ENCODE measurements around the gene TRIL. TPM values are rescaled to one million over a fixed set of nuclear protein-coding genes. Genes with fewer than 3 reads are reported as not detected.

Gene TRIL
- total RNA-seq, 1 donor from 2014 or later, result 6.4 TPM

DNA sequence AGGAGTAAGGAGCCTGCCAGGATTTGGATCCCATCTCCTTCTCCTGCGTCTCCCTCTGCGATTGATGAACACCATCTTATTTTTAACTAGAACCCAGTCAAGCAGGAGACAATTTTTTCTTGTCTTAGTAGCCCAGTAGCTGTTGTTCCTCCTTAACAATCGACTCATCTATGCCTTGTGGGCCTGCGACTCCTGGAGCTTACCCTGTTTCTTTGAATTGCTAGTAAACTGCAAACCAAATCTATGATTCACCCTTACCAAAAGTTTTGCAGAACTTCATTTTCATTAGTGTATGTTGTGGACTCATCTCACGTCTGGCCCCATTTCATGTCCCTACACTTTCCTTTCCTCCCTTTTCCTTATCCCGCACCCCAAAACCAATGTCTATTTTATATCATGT is 37.7 kb downstream of the TRIL start:
- TF ChIP-seq, protein P1, sequence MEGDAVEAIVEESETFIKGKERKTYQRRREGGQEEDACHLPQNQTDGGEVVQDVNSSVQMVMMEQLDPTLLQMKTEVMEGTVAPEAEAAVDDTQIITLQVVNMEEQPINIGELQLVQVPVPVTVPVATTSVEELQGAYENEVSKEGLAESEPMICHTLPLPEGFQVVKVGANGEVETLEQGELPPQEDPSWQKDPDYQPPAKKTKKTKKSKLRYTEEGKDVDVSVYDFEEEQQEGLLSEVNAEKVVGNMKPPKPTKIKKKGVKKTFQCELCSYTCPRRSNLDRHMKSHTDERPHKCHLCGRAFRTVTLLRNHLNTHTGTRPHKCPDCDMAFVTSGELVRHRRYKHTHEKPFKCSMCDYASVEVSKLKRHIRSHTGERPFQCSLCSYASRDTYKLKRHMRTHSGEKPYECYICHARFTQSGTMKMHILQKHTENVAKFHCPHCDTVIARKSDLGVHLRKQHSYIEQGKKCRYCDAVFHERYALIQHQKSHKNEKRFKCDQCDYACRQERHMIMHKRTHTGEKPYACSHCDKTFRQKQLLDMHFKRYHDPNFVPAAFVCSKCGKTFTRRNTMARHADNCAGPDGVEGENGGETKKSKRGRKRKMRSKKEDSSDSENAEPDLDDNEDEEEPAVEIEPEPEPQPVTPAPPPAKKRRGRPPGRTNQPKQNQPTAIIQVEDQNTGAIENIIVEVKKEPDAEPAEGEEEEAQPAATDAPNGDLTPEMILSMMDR (IDR thresholded peaks at IDR 0.05), result no peak
- ATAC-seq (no peak), DNase-seq (no peak)
- no peaks in the 10 kb centered on the region for H3K27me3 ChIP-seq (ENCODE audit: low read depth)
- no peak overlapping the region for H3K27ac ChIP-seq
- no peaks in the 10 kb centered on the region for H3K36me3 ChIP-seq
- no peak overlapping the region for H3K4me3 ChIP-seq
- no peaks in the 10 kb centered on the region for H3K9me3 ChIP-seq
- intact Hi-C loops (cut with DNase I), result loop anchor here (5.0 kb wide), 1 partner anchor 487 kb away; no protein-coding TSS in a partner anchor
- H3K4me1 ChIP-seq, result peaks cover 12% of the 10 kb centered on the region

DNA sequence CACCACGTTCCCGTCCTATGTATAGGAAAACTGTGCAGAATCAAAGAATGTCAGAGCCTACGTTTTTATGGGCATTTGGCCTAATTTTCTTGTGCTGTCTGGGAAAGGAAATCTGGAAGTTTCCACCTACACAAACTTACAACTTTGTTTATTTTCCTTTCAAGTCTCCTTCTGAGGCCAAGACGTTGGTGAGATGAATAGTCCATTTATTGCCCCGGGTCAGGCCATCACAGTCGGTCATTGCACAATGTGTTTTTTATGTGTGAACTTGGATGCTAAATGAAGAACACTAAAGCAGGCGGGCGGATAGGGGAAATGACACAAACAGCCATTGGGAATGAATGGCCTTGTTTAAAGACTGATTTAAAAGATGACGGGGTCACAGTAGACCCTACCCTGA is 38.6 kb downstream of the TRIL start:
- H3K27ac ChIP-seq, result no peak overlapping the region
- intact Hi-C loops (cut with DNase I), result no loop called here
- DNase-seq (no peak), ATAC-seq (no peak)
- H3K9me3 ChIP-seq, result no peaks in the 10 kb centered on the region
- H3K36me3 ChIP-seq, result no peaks in the 10 kb centered on the region
- H3K4me1 ChIP-seq, result peaks cover 12% of the 10 kb centered on the region
- no peak overlapping the region for H3K4me3 ChIP-seq
- TF ChIP-seq, protein P1 (IDR thresholded peaks at IDR 0.05), result no peak
- H3K27me3 ChIP-seq (ENCODE audit: low read depth), result no peaks in the 10 kb centered on the region

DNA sequence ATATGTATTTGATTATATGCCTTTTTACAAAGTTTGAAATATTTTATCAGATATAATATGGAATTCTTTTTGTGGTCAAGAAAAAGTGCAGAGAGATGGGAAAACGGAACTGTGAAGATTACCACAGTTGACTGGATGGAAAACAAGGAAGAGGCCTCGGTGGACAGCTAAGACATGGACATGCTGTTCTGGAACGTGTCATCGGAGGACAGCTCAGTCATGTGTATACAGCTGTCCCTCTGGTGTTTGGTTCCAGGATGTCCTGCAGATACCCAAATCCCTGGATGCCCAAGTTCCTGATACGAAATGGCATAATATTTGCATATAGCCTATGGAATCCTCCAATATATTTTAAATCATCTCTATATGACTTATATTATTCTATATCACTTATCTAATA is 49.4 kb downstream of the TRIL start:
- no peak overlapping the region for H3K4me3 ChIP-seq
- intact Hi-C loops (cut with DNase I), result no loop called here
- no peaks in the 10 kb centered on the region for H3K36me3 ChIP-seq
- DNase-seq, result no peak
- H3K27ac ChIP-seq, result no peak overlapping the region
- TF ChIP-seq, protein P1 (IDR thresholded peaks at IDR 0.05), result no peak
- no peaks in the 10 kb centered on the region for H3K27me3 ChIP-seq (ENCODE audit: low read depth)
- H3K9me3 ChIP-seq, result no peaks in the 10 kb centered on the region
- peaks cover 11% of the 10 kb centered on the region for H3K4me1 ChIP-seq
- no peak for ATAC-seq

DNA sequence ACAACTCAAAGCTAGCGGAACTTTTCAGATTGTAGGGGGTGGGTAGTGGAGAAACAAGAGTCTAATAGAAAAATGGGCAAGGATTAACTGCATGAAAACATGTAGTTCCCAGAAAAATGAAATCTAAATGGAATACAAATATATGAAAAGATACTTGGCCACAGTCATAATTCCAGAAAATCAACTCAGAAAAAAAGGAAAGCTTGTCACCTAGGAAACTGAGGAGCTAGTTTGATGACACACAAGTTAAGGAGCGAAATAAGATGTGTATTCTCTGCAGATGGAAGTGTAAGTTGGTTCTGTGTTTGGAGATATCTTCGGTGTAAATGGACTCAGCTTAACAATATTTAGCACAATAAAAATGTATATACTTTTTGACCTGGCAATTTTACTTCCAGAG is 52.7 kb downstream of the TRIL start:
- TF ChIP-seq, protein P1 (IDR thresholded peaks at IDR 0.05), result no peak
- H3K36me3 ChIP-seq, result no peaks in the 10 kb centered on the region
- ATAC-seq (no peak), DNase-seq (no peak)
- H3K27ac ChIP-seq, result no peak overlapping the region
- H3K4me3 ChIP-seq, result no peak overlapping the region
- intact Hi-C loops (cut with DNase I), result no loop called here
- H3K4me1 ChIP-seq, result peaks cover 15% of the 10 kb centered on the region
- H3K27me3 ChIP-seq (ENCODE audit: low read depth), result no peaks in the 10 kb centered on the region
- H3K9me3 ChIP-seq, result no peaks in the 10 kb centered on the region

DNA sequence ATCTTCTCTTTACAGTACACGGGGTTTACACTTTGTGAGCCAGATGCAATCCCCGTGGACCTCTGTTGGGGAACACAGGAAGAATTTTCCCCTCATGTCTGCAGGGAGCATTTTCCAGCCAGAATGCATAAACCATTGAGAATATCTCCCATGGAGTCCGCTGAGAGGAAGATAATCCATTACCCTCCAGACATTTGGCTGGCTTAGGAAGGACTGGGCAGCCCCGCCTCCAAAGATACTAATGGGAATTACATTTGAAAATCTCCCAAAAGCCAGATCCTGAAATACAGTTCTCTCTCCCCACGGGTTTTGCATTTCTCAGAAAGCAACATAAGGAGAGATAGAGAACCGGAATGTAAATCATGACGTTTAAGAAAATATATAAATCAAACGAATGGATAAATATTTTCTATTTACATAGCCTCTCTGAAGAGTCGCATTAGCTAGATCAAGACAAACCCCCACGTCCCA is 53.5 kb downstream of the TRIL start:
- Histone ChIP-seq H3K4me1 (peaks cover 15% of the 10 kb centered on the region), H3K27me3 (ENCODE audit: low read depth) (no peaks in the 10 kb centered on the region), H3K36me3 (no peaks in the 10 kb centered on the region), H3K27ac (no peak overlapping the region), H3K4me3 (peak overlapping the region; percentile 38), H3K9me3 (no peaks in the 10 kb centered on the region)
- no peak for ATAC-seq
- intact Hi-C loops (cut with DNase I), result no loop called here
- TF ChIP-seq, protein P1 (IDR thresholded peaks at IDR 0.05), result no peak
- DNase-seq, result no peak
